ENCODE data around the gene TMEM50A.
"Not testable (repeated sequence)": the region's sequence is repeated elsewhere in the genome, so short reads cannot be mapped to it uniquely, and the experiment has no call there.

The TMEM50A gene

GRCh38 chr1:25329950-25330349 lies 8.2 kb upstream of the TMEM50A start:
- in situ Hi-C loops (cut with MboI; ENCODE audit: low sequenced_read_pairs), result not testable (repeated sequence)

- in situ Hi-C loops (cut with MboI; ENCODE audit: low sequenced_read_pairs), result not testable (repeated sequence)
Measured at GRCh38 chr1:25336922-25337354, 1.2 kb upstream of the TMEM50A start.

GRCh38 chr1:25337483-25338187 lies 499 bp upstream of the TMEM50A start:
- in situ Hi-C loops (cut with MboI; ENCODE audit: low sequenced_read_pairs), result not testable (repeated sequence)

GRCh38 chr1:25338986-25339385 lies 852 bp downstream of the TMEM50A start:
- in situ Hi-C loops (cut with MboI; ENCODE audit: low sequenced_read_pairs), result no loop called here

- in situ Hi-C loops (cut with MboI; ENCODE audit: low sequenced_read_pairs), result no loop called here
Measured at GRCh38 chr1:25341746-25342145, 3.6 kb downstream of the TMEM50A start.

- in situ Hi-C loops (cut with MboI; ENCODE audit: low sequenced_read_pairs), result no loop called here
Measured at GRCh38 chr1:25342846-25343245, 4.7 kb downstream of the TMEM50A start.

- in situ Hi-C loops (cut with MboI; ENCODE audit: low sequenced_read_pairs), result no loop called here
Measured at GRCh38 chr1:25343872-25344271, 5.7 kb downstream of the TMEM50A start.

- in situ Hi-C loops (cut with MboI; ENCODE audit: low sequenced_read_pairs), result no loop called here
Measured at GRCh38 chr1:25347556-25347955, 9.4 kb downstream of the TMEM50A start.

GRCh38 chr1:25349606-25350005 lies 11.5 kb downstream of the TMEM50A start:
- in situ Hi-C loops (cut with MboI; ENCODE audit: low sequenced_read_pairs), result no loop called here

GRCh38 chr1:25355841-25356395 lies 17.8 kb downstream of the TMEM50A start:
- in situ Hi-C loops (cut with MboI; ENCODE audit: low sequenced_read_pairs), result no loop called here

GRCh38 chr1:25356441-25356840 lies 18.3 kb downstream of the TMEM50A start:
- in situ Hi-C loops (cut with MboI; ENCODE audit: low sequenced_read_pairs), result no loop called here

GRCh38 chr1:25356848-25357247 lies 18.7 kb downstream of the TMEM50A start:
- in situ Hi-C loops (cut with MboI; ENCODE audit: low sequenced_read_pairs), result no loop called here

- in situ Hi-C loops (cut with MboI; ENCODE audit: low sequenced_read_pairs), result no loop called here
Measured at GRCh38 chr1:25360596-25361581, 22.8 kb downstream of the TMEM50A start.

- in situ Hi-C loops (cut with MboI; ENCODE audit: low sequenced_read_pairs), result no loop called here
Measured at GRCh38 chr1:25361901-25362300, 23.8 kb downstream of the TMEM50A start.

- in situ Hi-C loops (cut with MboI; ENCODE audit: low sequenced_read_pairs), result not testable (repeated sequence)
Measured at GRCh38 chr1:25362634-25363559, 24.8 kb downstream of the TMEM50A start.

GRCh38 chr1:25369241-25369640 lies 31.1 kb downstream of the TMEM50A start:
- in situ Hi-C loops (cut with MboI; ENCODE audit: low sequenced_read_pairs), result no loop called here

- in situ Hi-C loops (cut with MboI; ENCODE audit: low sequenced_read_pairs), result not testable (repeated sequence)
Measured at GRCh38 chr1:25369691-25370271, 31.6 kb downstream of the TMEM50A start.

- in situ Hi-C loops (cut with MboI; ENCODE audit: low sequenced_read_pairs), result not testable (repeated sequence)
Measured at GRCh38 chr1:25371757-25372156, 33.6 kb downstream of the TMEM50A start.

GRCh38 chr1:25378367-25378766 lies 40.2 kb downstream of the TMEM50A start:
- in situ Hi-C loops (cut with MboI; ENCODE audit: low sequenced_read_pairs), result not testable (repeated sequence)

GRCh38 chr1:25382543-25382942 lies 44.4 kb downstream of the TMEM50A start:
- in situ Hi-C loops (cut with MboI; ENCODE audit: low sequenced_read_pairs), result not testable (repeated sequence)
